Measurements from ENCODE around the gene TMEM132C.

GRCh38 chr12:128684352-128684751 lies 417.4 kb downstream of the TMEM132C start:
- TF ChIP-seq CTCF (conservative IDR thresholded peaks at IDR 0.05; ENCODE audit: low read length) (no peak), EZH2phosphoT487 (IDR thresholded peaks at IDR 0.05; ENCODE audit: borderline replicate concordance, low read depth, low read length) (no peak)

All from OCI-LY7 (cell line).